ENCODE measurements around the gene LRRC51.

DNA sequence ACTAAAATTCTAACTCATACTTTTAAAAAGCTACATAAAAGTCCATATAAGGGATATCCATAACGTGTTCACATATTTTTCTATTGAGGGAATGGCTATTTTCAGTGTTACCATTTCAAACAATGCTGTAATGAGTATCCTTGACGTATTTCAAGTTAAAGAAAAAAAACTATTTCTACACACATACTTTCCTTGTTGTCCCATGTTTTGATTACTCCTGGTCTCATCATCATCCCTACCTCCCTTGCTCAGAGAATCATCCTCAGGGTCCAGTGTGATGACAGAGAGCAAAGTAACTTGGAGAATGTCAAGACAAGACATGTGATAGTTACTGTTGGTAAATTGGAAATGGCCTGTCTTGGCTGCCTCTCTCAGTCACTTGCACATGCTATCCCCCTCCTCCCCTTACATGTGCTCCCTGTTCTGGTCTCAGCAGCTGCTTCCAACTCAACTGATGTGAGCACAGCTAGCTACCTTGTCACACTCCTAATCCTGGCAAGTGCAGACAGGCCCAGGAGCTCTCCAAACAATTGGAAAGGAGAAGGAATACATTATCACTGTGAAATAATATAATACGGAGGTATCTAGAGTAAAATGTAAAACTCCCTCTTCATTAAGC, 22.1 kb upstream of the LRRC51 start:
- TF ChIP-seq CTCF (IDR thresholded peaks at IDR 0.05) = no peak
- no peak for TF ChIP-seq ZFX (IDR thresholded peaks at IDR 0.05; ENCODE audit: borderline replicate concordance)
